Measurements from ENCODE around the gene SF3B2. TPM values are rescaled to one million over a fixed set of nuclear protein-coding genes. Genes with fewer than 3 reads are reported as not detected.
"Not testable (repeated sequence)": the region's sequence is repeated elsewhere in the genome, so short reads cannot be mapped to it uniquely, and the experiment has no call there.

Gene SF3B2
- total and polyA plus RNA-seq, 2 donors (not counting 1 experiment from before 2014, with no cell fraction given) = 87.7 to 108 TPM

DNA sequence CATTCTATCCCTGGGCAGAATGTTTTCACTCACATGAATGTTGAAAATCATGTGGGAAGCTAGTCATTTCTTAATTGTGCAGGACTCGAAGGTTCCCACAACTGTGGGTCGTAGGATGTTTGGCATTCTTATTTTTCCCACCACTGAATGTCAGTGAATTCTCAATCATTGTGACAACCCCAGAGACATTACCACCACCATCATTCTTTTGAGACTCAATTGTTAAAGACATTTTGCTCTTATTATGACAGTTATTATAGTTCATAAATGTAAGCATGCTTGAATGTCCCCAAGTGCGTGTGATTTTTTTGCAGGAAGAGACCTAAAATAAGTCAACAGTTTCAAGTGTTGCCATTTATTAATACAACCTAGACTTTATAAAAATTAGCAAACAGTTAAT, 36.9 kb downstream of the SF3B2 start:
- Histone ChIP-seq H3K27me3 (ENCODE audit: control insufficient read depth, insufficient read depth, low read length) (no peaks in the 10 kb centered on the region), H3K36me3 (ENCODE audit: control insufficient read depth, insufficient read depth, low read length) (no peaks in the 10 kb centered on the region), H3K9me3 (ENCODE audit: control insufficient read depth, insufficient read depth, low read depth, low read length) (no peaks in the 10 kb centered on the region), H3K79me2 (ENCODE audit: control insufficient read depth, insufficient read depth, low read length) (peaks cover 15% of the 10 kb centered on the region), H2AFZ (ENCODE audit: low read length) (no peak overlapping the region), H3K9ac (ENCODE audit: insufficient read depth, low read length) (no peak overlapping the region), H3K4me1 (ENCODE audit: control insufficient read depth, extremely low read depth, insufficient read depth, low read length) (no peaks in the 10 kb centered on the region), H4K20me1 (ENCODE audit: control insufficient read depth, extremely low read depth, insufficient read depth, low read length) (no peaks in the 10 kb centered on the region), H3K4me3 (replicated peaks in 1 of 4; ENCODE audit: control extremely low read depth in 1 of 4, insufficient read depth in 1 of 4, low read depth in 3 of 4, low read length in 4 of 4) (no peak overlapping the region), H3K4me2 (ENCODE audit: extremely low read depth, insufficient read depth, low read length) (no peak overlapping the region), H3K27ac (ENCODE audit: insufficient read depth, low read length) (no peak overlapping the region)
- DNase-seq (ENCODE audit: low read depth in 2 of 2) = no peak
- TF ChIP-seq, protein P1, sequence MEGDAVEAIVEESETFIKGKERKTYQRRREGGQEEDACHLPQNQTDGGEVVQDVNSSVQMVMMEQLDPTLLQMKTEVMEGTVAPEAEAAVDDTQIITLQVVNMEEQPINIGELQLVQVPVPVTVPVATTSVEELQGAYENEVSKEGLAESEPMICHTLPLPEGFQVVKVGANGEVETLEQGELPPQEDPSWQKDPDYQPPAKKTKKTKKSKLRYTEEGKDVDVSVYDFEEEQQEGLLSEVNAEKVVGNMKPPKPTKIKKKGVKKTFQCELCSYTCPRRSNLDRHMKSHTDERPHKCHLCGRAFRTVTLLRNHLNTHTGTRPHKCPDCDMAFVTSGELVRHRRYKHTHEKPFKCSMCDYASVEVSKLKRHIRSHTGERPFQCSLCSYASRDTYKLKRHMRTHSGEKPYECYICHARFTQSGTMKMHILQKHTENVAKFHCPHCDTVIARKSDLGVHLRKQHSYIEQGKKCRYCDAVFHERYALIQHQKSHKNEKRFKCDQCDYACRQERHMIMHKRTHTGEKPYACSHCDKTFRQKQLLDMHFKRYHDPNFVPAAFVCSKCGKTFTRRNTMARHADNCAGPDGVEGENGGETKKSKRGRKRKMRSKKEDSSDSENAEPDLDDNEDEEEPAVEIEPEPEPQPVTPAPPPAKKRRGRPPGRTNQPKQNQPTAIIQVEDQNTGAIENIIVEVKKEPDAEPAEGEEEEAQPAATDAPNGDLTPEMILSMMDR (conservative IDR thresholded peaks at IDR 0.05 in 1 of 2, IDR thresholded peaks at IDR 0.05 in 1 of 2; ENCODE audit: low read depth in 1 of 2, low read length in 2 of 2) = no peak
- no peak for TF ChIP-seq EZH2 (IDR thresholded peaks at IDR 0.05; ENCODE audit: low read length, missing control alignments)

DNA sequence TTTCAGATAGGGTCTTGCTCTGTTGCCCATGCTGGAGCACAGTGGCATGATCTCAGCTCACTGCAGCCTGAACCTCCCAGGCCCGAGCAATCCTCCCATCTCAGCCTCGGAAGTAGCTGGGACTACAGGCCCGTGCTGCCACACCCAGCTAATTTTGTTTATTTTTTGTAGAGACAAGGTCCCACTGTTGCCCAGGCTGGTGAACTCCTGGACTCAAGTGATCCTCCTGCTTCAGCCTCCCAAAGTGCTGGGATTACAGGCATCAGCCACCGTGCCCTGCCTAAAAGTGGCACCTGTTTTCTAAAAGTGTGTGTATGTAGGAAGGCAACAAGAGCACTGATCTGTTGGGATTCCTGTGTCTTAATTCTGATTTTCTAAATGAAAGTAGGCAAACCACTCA, 38.1 kb downstream of the SF3B2 start:
- H3K36me3 ChIP-seq (ENCODE audit: control insufficient read depth, insufficient read depth, low read length) = no peaks in the 10 kb centered on the region
- no peak for DNase-seq (ENCODE audit: low read depth in 2 of 2)
- no peaks in the 10 kb centered on the region for H3K9me3 ChIP-seq (ENCODE audit: control insufficient read depth, insufficient read depth, low read depth, low read length)
- H3K4me3 ChIP-seq (replicated peaks in 1 of 4; ENCODE audit: control extremely low read depth in 1 of 4, insufficient read depth in 1 of 4, low read depth in 3 of 4, low read length in 4 of 4) = no peak overlapping the region
- no peaks in the 10 kb centered on the region for H3K4me1 ChIP-seq (ENCODE audit: control insufficient read depth, extremely low read depth, insufficient read depth, low read length)
- no peaks in the 10 kb centered on the region for H3K27me3 ChIP-seq (ENCODE audit: control insufficient read depth, insufficient read depth, low read length)
- H3K79me2 ChIP-seq (ENCODE audit: control insufficient read depth, insufficient read depth, low read length) = peaks cover 11% of the 10 kb centered on the region
- no peak overlapping the region for H2AFZ ChIP-seq (ENCODE audit: low read length)
- no peak overlapping the region for H3K27ac ChIP-seq (ENCODE audit: insufficient read depth, low read length)
- H3K4me2 ChIP-seq (ENCODE audit: extremely low read depth, insufficient read depth, low read length) = no peak overlapping the region
- TF ChIP-seq, protein P1 (conservative IDR thresholded peaks at IDR 0.05 in 1 of 2, IDR thresholded peaks at IDR 0.05 in 1 of 2; ENCODE audit: low read depth in 1 of 2, low read length in 2 of 2) = no peak
- TF ChIP-seq EZH2 (IDR thresholded peaks at IDR 0.05; ENCODE audit: low read length, missing control alignments) = no peak
- H4K20me1 ChIP-seq (ENCODE audit: control insufficient read depth, extremely low read depth, insufficient read depth, low read length) = no peaks in the 10 kb centered on the region
- H3K9ac ChIP-seq (ENCODE audit: insufficient read depth, low read length) = no peak overlapping the region

DNA sequence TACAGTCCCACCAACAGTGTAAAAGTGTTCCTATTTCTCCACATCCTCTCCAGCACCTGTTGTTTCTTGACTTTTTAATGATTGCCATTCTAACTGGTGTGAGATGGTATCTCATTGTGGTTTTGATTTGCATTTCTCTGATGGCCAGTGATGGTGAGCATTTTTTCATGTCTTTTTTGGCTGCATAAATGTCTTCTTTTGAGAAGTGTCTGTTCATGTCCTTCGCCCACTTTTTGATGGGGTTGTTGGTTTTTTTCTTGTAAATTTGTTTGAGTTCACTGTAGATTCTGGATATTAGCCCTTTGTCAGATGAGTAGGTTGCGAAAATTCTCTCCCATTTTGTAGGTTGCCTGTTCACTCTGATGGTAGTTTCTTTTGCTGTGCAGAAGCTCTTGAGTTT, 40.0 kb downstream of the SF3B2 start:
- not testable (repeated sequence) for H3K4me1 ChIP-seq (ENCODE audit: control insufficient read depth, extremely low read depth, insufficient read depth, low read length); H3K27me3 ChIP-seq (ENCODE audit: control insufficient read depth, insufficient read depth, low read length); H3K4me2 ChIP-seq (ENCODE audit: extremely low read depth, insufficient read depth, low read length); H3K9me3 ChIP-seq (ENCODE audit: control insufficient read depth, insufficient read depth, low read depth, low read length); H3K79me2 ChIP-seq (ENCODE audit: control insufficient read depth, insufficient read depth, low read length); H3K9ac ChIP-seq (ENCODE audit: insufficient read depth, low read length); H3K4me3 ChIP-seq (replicated peaks in 1 of 4; ENCODE audit: control extremely low read depth in 1 of 4, insufficient read depth in 1 of 4, low read depth in 3 of 4, low read length in 4 of 4); H3K27ac ChIP-seq (ENCODE audit: insufficient read depth, low read length); H2AFZ ChIP-seq (ENCODE audit: low read length); DNase-seq (ENCODE audit: low read depth in 2 of 2); H4K20me1 ChIP-seq (ENCODE audit: control insufficient read depth, extremely low read depth, insufficient read depth, low read length); H3K36me3 ChIP-seq (ENCODE audit: control insufficient read depth, insufficient read depth, low read length)

DNA sequence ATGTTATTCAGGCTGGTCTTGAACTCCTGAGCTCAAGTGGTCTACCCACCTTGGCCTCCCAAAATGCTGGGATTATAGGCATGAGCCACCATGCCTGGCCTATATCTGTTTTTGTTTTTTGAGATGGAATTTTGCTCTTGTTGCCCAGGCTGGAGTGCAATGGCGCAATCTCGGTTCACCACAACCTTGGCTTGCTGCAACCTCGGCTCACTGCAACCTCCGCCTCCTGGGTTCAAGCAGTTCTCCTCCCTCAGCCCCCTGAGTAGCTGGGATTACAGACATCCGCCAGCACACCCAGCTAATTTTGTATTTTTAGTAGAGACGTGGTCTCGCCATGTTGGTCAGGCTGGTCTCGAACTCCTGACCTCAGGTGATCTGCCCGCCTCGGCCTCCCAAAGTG, 47.6 kb downstream of the SF3B2 start:
- H3K79me2 ChIP-seq (ENCODE audit: control insufficient read depth, insufficient read depth, low read length); H3K36me3 ChIP-seq (ENCODE audit: control insufficient read depth, insufficient read depth, low read length); H3K27ac ChIP-seq (ENCODE audit: insufficient read depth, low read length): not testable (repeated sequence)

More for the DNA sequence above, 47.6 kb downstream of the SF3B2 start:
- not testable (repeated sequence) for DNase-seq (ENCODE audit: low read depth in 2 of 2); H3K27me3 ChIP-seq (ENCODE audit: control insufficient read depth, insufficient read depth, low read length); H3K9ac ChIP-seq (ENCODE audit: insufficient read depth, low read length); H3K4me1 ChIP-seq (ENCODE audit: control insufficient read depth, extremely low read depth, insufficient read depth, low read length); H4K20me1 ChIP-seq (ENCODE audit: control insufficient read depth, extremely low read depth, insufficient read depth, low read length); H3K9me3 ChIP-seq (ENCODE audit: control insufficient read depth, insufficient read depth, low read depth, low read length); H3K4me2 ChIP-seq (ENCODE audit: extremely low read depth, insufficient read depth, low read length); H2AFZ ChIP-seq (ENCODE audit: low read length); H3K4me3 ChIP-seq (replicated peaks in 1 of 4; ENCODE audit: control extremely low read depth in 1 of 4, insufficient read depth in 1 of 4, low read depth in 3 of 4, low read length in 4 of 4)
